Activated CD8-positive, alpha-beta memory T cell treated with anti-CD3 and anti-CD28 coated beads, Interleukin-2, amount 50 U/mL, for 48 hours (primary cell): Measurements from ENCODE around the gene SRMS.

Experiments
- DNase-seq: peaks from one replicate; pipeline ENCODE4 v3.0.0-alpha.2; 2020

The SRMS gene

GRCh38 chr20:63551068-63551467 lies 3.5 kb upstream of the SRMS start:
- no peak for DNase-seq

GRCh38 chr20:63549679-63550282 lies 2.2 kb upstream of the SRMS start:
- DNase-seq: no peak

GRCh38 chr20:63549019-63549418 lies 1.5 kb upstream of the SRMS start:
- DNase-seq: no peak

GRCh38 chr20:63548542-63548941 lies 993 bp upstream of the SRMS start:
- no peak for DNase-seq

- DNase-seq: no peak
These were observed 409 bp downstream of the SRMS start for GRCh38 chr20:63546956-63547724.

- DNase-seq: no peak
These were observed 1.1 kb downstream of the SRMS start for GRCh38 chr20:63546256-63546955.

- DNase-seq: no peak
These were observed 1.7 kb downstream of the SRMS start for GRCh38 chr20:63545814-63546213.

- no peak for DNase-seq
These were observed 2.5 kb downstream of the SRMS start for GRCh38 chr20:63544958-63545516.

- no peak for DNase-seq
These were observed 3.1 kb downstream of the SRMS start for GRCh38 chr20:63544241-63544957.

GRCh38 chr20:63543733-63544132 lies 3.8 kb downstream of the SRMS start:
- no peak for DNase-seq

- DNase-seq: no peak
These were observed 4.4 kb downstream of the SRMS start for GRCh38 chr20:63543131-63543530.

GRCh38 chr20:63542696-63543095 lies 4.9 kb downstream of the SRMS start:
- no peak for DNase-seq

GRCh38 chr20:63542031-63542559 lies 5.5 kb downstream of the SRMS start:
- DNase-seq: no peak

GRCh38 chr20:63541371-63541770 lies 6.2 kb downstream of the SRMS start:
- DNase-seq: no peak

- no peak for DNase-seq
These were observed 6.9 kb downstream of the SRMS start for GRCh38 chr20:63540417-63541186.

- no peak for DNase-seq
These were observed 7.8 kb downstream of the SRMS start for GRCh38 chr20:63539441-63540370.

- DNase-seq: no peak
These were observed 8.5 kb downstream of the SRMS start for GRCh38 chr20:63539092-63539430.

GRCh38 chr20:63538204-63539091 lies 9.1 kb downstream of the SRMS start:
- DNase-seq: no peak

GRCh38 chr20:63537525-63538203 lies 9.9 kb downstream of the SRMS start:
- peak; percentile 97 for DNase-seq
